GM12878 (cell line): Measurements from ENCODE around the gene MAML3. TPM values are rescaled to one million over a fixed set of nuclear protein-coding genes. Genes with fewer than 3 reads are reported as not detected.

Experiments used
- ATAC-seq: fragments of 200-7000 bp; cut with Tn5 transposase; 3 replicates; pipeline ENCODE4 v1.9.1; 2020; ENCODE audit warnings: mild to moderate bottlenecking, moderate library complexity
- BruUV-seq: library from RNA; stranded (reverse); fragments of 400-500 nt; replicated peaks from 2 replicates; lab custom pipeline; 2021; lab: Mats Ljungman, UMichigan
- CTCF ChIA-PET: fragments of 300-600 bp; sonication (Branson Sonifier 250); formaldehyde crosslinking; extraction: SDS; loops from one replicate; lab custom pipeline; 2021; ENCODE audit warnings: inconsistent platforms; lab: Yijun Ruan, JAX
- POLR2A ChIA-PET: fragments of 350-600 bp; formaldehyde crosslinking; extraction: SDS; loops from one replicate; lab custom pipeline; 2021; ENCODE audit warnings: inconsistent platforms; lab: Charles Lee
- RAD21 ChIA-PET: fragments of 300-600 bp; sonication (Branson Sonifier 250); formaldehyde crosslinking; loops from one replicate; lab custom pipeline; 2023; ENCODE audit warnings: antibody characterized with exemption; ENCODE audit not compliant: unreplicated experiment; lab: Charles Lee
- SMC1A ChIA-PET: fragments of 300-600 bp; sonication (Branson Sonifier 250); formaldehyde crosslinking; loops from one replicate; lab custom pipeline; 2023; ENCODE audit not compliant: unreplicated experiment, uncharacterized antibody; lab: Charles Lee
- DNase-seq: peaks from one replicate; pipeline ENCODE4 v3.0.0-alpha.2; 2011; ENCODE audit warnings: low read depth, low spot score
- FAIRE-seq: peaks from 3 replicates; lab custom pipeline; 2011; peaks lifted over from hg19 to GRCh38; lab: Jason Lieb, UNC
- H2AFZ ChIP-seq: 2 replicates; pipeline ENCODE4 v1.6.0; 2011; ENCODE audit warnings: low read depth, low read length, control low read depth; ENCODE audit not compliant: control insufficient read depth
- H3K27ac ChIP-seq: 2 replicates; pipeline ENCODE4 v1.5.1; 2011; ENCODE audit warnings: control low read depth; ENCODE audit not compliant: control insufficient read depth, insufficient read depth
- H3K27me3 ChIP-seq, 2 experiments: replicated peaks in 1 of 2; 2 replicates each; pipeline versions ENCODE4 v1.6.0 to v1.6.1; 2011; ENCODE audit warnings: low read length in 1 of 2; ENCODE audit not compliant: control insufficient read depth in 2 of 2, insufficient read depth in 2 of 2
- H3K36me3 ChIP-seq, 2 experiments: 2 replicates each; pipeline ENCODE4 v1.5.1; 2011; ENCODE audit warnings: low read length in 1 of 2; ENCODE audit not compliant: control insufficient read depth in 2 of 2, insufficient read depth in 2 of 2
- H3K4me1 ChIP-seq: 2 replicates; pipeline ENCODE4 v1.6.1; 2011; ENCODE audit warnings: mild to moderate bottlenecking, low read length, moderate library complexity, mixed read lengths; ENCODE audit not compliant: control insufficient read depth, insufficient read depth
- H3K4me2 ChIP-seq: 2 replicates; pipeline ENCODE4 v1.6.0; 2011; ENCODE audit warnings: control low read depth; ENCODE audit not compliant: control insufficient read depth, insufficient read depth
- H3K4me3 ChIP-seq: fragments of 200-600 bp; sonication (generic); 2 replicates; pipeline ENCODE4 v1.5.1; 2016
- H3K79me2 ChIP-seq: 2 replicates; pipeline ENCODE4 v1.6.0; 2011; ENCODE audit warnings: low read length; ENCODE audit not compliant: control insufficient read depth, insufficient read depth
- H3K9ac ChIP-seq: 2 replicates; pipeline ENCODE4 v1.8.0; 2011; ENCODE audit warnings: low read length, control low read depth, mixed read lengths; ENCODE audit not compliant: control insufficient read depth, insufficient read depth
- H3K9me3 ChIP-seq: replicated peaks from 3 replicates; pipeline ENCODE4 v1.5.1; 2011; ENCODE audit warnings: mild to moderate bottlenecking, low read length; ENCODE audit not compliant: control insufficient read depth, insufficient read depth
- H4K20me1 ChIP-seq: 2 replicates; pipeline ENCODE4 v1.6.0; 2011; ENCODE audit not compliant: control insufficient read depth, insufficient read depth
- ATF7 ChIP-seq: fragments of 450-650 bp; IDR thresholded peaks from 2 replicates; pipeline ENCODE4 v1.6.1; 2016; ENCODE audit warnings: low read depth, mild to moderate bottlenecking
- BCL11A ChIP-seq: IDR thresholded peaks from 2 replicates; pipeline ENCODE4 v1.6.1; 2011; ENCODE audit warnings: low read depth, low read length
- CHD1 ChIP-seq: IDR thresholded peaks from 2 replicates; pipeline ENCODE4 v1.6.1; 2012; ENCODE audit warnings: low read depth, low read length, improper control_type of control experiment
- CREB1 ChIP-seq: IDR thresholded peaks from 2 replicates; pipeline ENCODE4 v1.6.1; 2012; ENCODE audit warnings: low read depth, mild to moderate bottlenecking, inconsistent platforms
- CUX1 ChIP-seq: IDR thresholded peaks from 2 replicates; pipeline ENCODE4 v1.6.1; 2012; ENCODE audit warnings: improper control_type of control experiment, low read depth, low read length; ENCODE audit not compliant: insufficient replicate concordance
- EED ChIP-seq: sonication (generic); IDR thresholded peaks from 2 replicates; pipeline ENCODE4 v1.6.1; 2016; ENCODE audit warnings: antibody characterized with exemption, low read depth
- ELK1 ChIP-seq: IDR thresholded peaks from 2 replicates; pipeline ENCODE4 v1.6.1; 2012; ENCODE audit warnings: low read depth, low read length, improper control_type of control experiment
- FOXK2 ChIP-seq: fragments of 450-650 bp; IDR thresholded peaks from 2 replicates; pipeline ENCODE4 v1.6.1; 2017; ENCODE audit warnings: mild to moderate bottlenecking, moderate library complexity
- MAX ChIP-seq: IDR thresholded peaks from 2 replicates; pipeline ENCODE4 v1.6.1; 2012; ENCODE audit warnings: low read depth, low read length, improper control_type of control experiment
- NFXL1 ChIP-seq: fragments of 450-650 bp; IDR thresholded peaks from 2 replicates; pipeline ENCODE4 v1.6.1; 2017; ENCODE audit warnings: antibody characterized with exemption, mild to moderate bottlenecking, borderline replicate concordance
- RAD51 ChIP-seq: fragments of 450-650 bp; IDR thresholded peaks from 2 replicates; pipeline ENCODE4 v1.6.1; 2016; ENCODE audit warnings: moderate library complexity, mild to moderate bottlenecking, inconsistent platforms
- RB1 ChIP-seq: fragments of 450-650 bp; formaldehyde crosslinking; IDR thresholded peaks from 2 replicates; pipeline ENCODE4 v1.6.1; 2017; ENCODE audit warnings: mild to moderate bottlenecking, borderline replicate concordance
- RBBP5 ChIP-seq: fragments of 200-600 bp; sonication (generic); conservative IDR thresholded peaks from 2 replicates; pipeline ENCODE4 v1.6.1; 2016
- RELA ChIP-seq: fragments of 450-650 bp; IDR thresholded peaks from 2 replicates; pipeline ENCODE4 v1.8.0; 2014; ENCODE audit warnings: borderline replicate concordance; ENCODE audit not compliant: partially characterized antibody
- SUZ12 ChIP-seq: fragments of 200-600 bp; sonication (generic); IDR thresholded peaks from one replicate; pipeline ENCODE4 v1.6.1; 2018; ENCODE audit warnings: antibody characterized with exemption, mild to moderate bottlenecking; ENCODE audit not compliant: unreplicated experiment
- WGBS: methylation state at CpG from one replicate; pipeline ENCODE4 v1.1.6; 2016; ENCODE audit warnings: low lambda C conversion rate; ENCODE audit not compliant: insufficient replicate concordance, insufficient coverage; ENCODE audit errors: missing lambda C conversion rate; 5-methylcytosine and 5-hydroxymethylcytosine counted together
- in situ Hi-C: fragments of 300-500 bp; cut with MboI; formaldehyde crosslinking; loops from 9 replicates; pipeline ENCODE4 v1.14.3; 2018; ENCODE audit warnings: mixed read lengths
- intact Hi-C: fragments of 100-400 bp; cut with micrococcal nuclease; formaldehyde crosslinking; loops from one replicate; pipeline ENCODE4 v1.14.2; 2022; ENCODE audit not compliant: unreplicated experiment
- polyA plus RNA-seq, 11 experiments: library from polyadenylated mRNA; depleted of rRNA in 4 of 11; unstranded in 6 of 11; stranded (reverse) in 5 of 11; fragments of >200 nt; fragmentation: Nextera tagmentation in 4 of 11; fragmentation: Illumina TruSeq in 1 of 11; extraction: Ambion mirVana in 4 of 11; extraction: Trizol in 1 of 11; gene quantifications; 1 replicate in 1 of 11; 2 replicates in 10 of 11; pipeline versions ENCODE4 v1.2.1 to v1.2.3, GENCODE V29; 2011 to 2016; ENCODE audit warnings: inconsistent platforms in 2 of 11, missing spikeins in 2 of 11, low read depth in 1 of 11
- total RNA-seq, 4 experiments: library from RNA; depleted of rRNA in 3 of 4; stranded (reverse); fragments of >200 nt in 3 of 4; fragmentation: Illumina TruSeq in 1 of 4; extraction: Trizol in 1 of 4; gene quantifications; 2 replicates each; pipeline versions ENCODE4 v1.2.1 to v1.2.3, GENCODE V29; 2013 to 2021
- TF ChIP-seq, protein P1 (sequence below): IDR thresholded peaks from 2 replicates; pipeline ENCODE4 v1.6.1; 2011; ENCODE audit warnings: borderline replicate concordance, low read depth, mild to moderate bottlenecking, moderate library complexity, low read length; ENCODE audit not compliant: insufficient read depth, poor library complexity, severe bottlenecking

MAML3 gene
- total and polyA plus RNA-seq, 10 of the 15 experiments (the other 5 are each of a cell fraction or from before 2014, with no cell fraction given), result under 0.01 to 0.53 (median 0.06) TPM; not detected in 2

GRCh38 chr4:139988863-139989765 lies 164.9 kb downstream of the MAML3 start:
- WGBS, result 24% methylated on average over 17 of the region's 17 CpGs
- Histone ChIP-seq H3K9ac (no peak overlapping the region), H3K36me3 (no peaks in the 10 kb centered on the region), H3K4me1 (no peaks in the 10 kb centered on the region), H3K79me2 (no peaks in the 10 kb centered on the region), H3K27me3 (no peaks in the 10 kb centered on the region), H3K4me2 (no peak overlapping the region), H3K4me3 (no peak overlapping the region), H3K9me3 (no peaks in the 10 kb centered on the region), H3K27ac (no peak overlapping the region), H4K20me1 (no peaks in the 10 kb centered on the region), H2AFZ (no peak overlapping the region)
- ChIA-PET POLR2A (no interaction called here), SMC1A (no interaction called here), RAD21 (no interaction called here), CTCF (no interaction called here)
- no peak for ATAC-seq
- intact Hi-C loops, result no loop called here
- no peak for FAIRE-seq
- no peak for TF ChIP-seq RB1
- no peak for TF ChIP-seq RAD51
- TF ChIP-seq NFXL1, result no peak
- no peak for TF ChIP-seq FOXK2
- no peak for TF ChIP-seq ELK1
- TF ChIP-seq ATF7, result no peak
- TF ChIP-seq BCL11A, result no peak
- TF ChIP-seq CREB1, result no peak
- TF ChIP-seq SUZ12, result no peak
- no peak for TF ChIP-seq EED
- no peak for TF ChIP-seq RELA
- TF ChIP-seq, protein P1, sequence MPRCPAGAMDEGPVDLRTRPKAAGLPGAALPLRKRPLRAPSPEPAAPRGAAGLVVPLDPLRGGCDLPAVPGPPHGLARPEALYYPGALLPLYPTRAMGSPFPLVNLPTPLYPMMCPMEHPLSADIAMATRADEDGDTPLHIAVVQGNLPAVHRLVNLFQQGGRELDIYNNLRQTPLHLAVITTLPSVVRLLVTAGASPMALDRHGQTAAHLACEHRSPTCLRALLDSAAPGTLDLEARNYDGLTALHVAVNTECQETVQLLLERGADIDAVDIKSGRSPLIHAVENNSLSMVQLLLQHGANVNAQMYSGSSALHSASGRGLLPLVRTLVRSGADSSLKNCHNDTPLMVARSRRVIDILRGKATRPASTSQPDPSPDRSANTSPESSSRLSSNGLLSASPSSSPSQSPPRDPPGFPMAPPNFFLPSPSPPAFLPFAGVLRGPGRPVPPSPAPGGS, result no peak
- TF ChIP-seq CUX1, result no peak
- TF ChIP-seq MAX, result no peak
- no peak for TF ChIP-seq CHD1
- no peak for TF ChIP-seq RBBP5
- DNase-seq, result no peak
- in situ Hi-C loops, result no loop called here
- BruUV-seq, result no TSS peak
